Activated T-cell treated with anti-CD3 and anti-CD28 coated beads, Interleukin-2, amount 50 U/mL, for 4 hours (primary cell): Measurements from ENCODE around the gene CHD3. TPM values are rescaled to one million over a fixed set of nuclear protein-coding genes. Genes with fewer than 3 reads are reported as not detected.
A peak's percentile ranks its signal among the peaks of the same experiment; 100 is the strongest.

Experiments
- ATAC-seq, 2 donors: fragments of 200-7000 bp; cut with Tn5 transposase; one replicate each; pipeline ENCODE4 v1.10.0; 2021
- DNase-seq: peaks from one replicate; pipeline ENCODE4 v3.0.0-alpha.2; 2020
- H3K27me3 Mint-ChIP-seq: one replicate; pipeline ENCODE4 v1.8.0; 2021; ENCODE audit warnings: low read depth, mixed read lengths
- H3K36me3 Mint-ChIP-seq: one replicate; pipeline ENCODE4 v1.8.0; 2022; ENCODE audit warnings: mixed read lengths; ENCODE audit not compliant: insufficient read depth
- H3K4me1 Mint-ChIP-seq: one replicate; pipeline ENCODE4 v1.8.0; 2021; ENCODE audit warnings: low read depth, mixed read lengths
- H3K4me3 Mint-ChIP-seq: one replicate; pipeline ENCODE4 v1.8.0; 2021; ENCODE audit warnings: mild to moderate bottlenecking, moderate library complexity, mixed read lengths
- H3K9me3 Mint-ChIP-seq: one replicate; pipeline ENCODE4 v1.8.0; 2021; ENCODE audit warnings: mixed read lengths
- total RNA-seq, 3 donors: library from RNA; stranded (reverse); gene quantifications; one replicate each; pipeline ENCODE4 v1.2.1, GENCODE V29; 2021

CHD3 gene
- total RNA-seq, 3 donors from 2014 or later = 117 to 127 (median 123) TPM

- DNase-seq (peak; percentile 75), ATAC-seq (peak; percentile 85)
- Mint-ChIP-seq H3K27me3 (no peaks in the 10 kb centered on the region), H3K9me3 (no peaks in the 10 kb centered on the region), H3K4me1 (peaks cover 26% of the 10 kb centered on the region), H3K36me3 (peaks cover 7% of the 10 kb centered on the region), H3K4me3 (peak within 1 kb of the TSS; percentile 89)
Measured at GRCh38 chr17:7915611-7916384, 27.2 kb downstream of the CHD3 start, which contains the start of gene RNF227. RNF227 (minus strand) TSS chr17:7916289; CDS start chr17:7916195, 94 bp downstream.

GRCh38 chr17:7916385-7916682 lies 27.7 kb downstream of the CHD3 start:
- Mint-ChIP-seq H3K27me3 (no peaks in the 10 kb centered on the region), H3K9me3 (no peaks in the 10 kb centered on the region), H3K36me3 (peaks cover 2% of the 10 kb centered on the region), H3K4me1 (peaks cover 26% of the 10 kb centered on the region), H3K4me3 (peak overlapping the region; percentile 75)
- ATAC-seq = no peak
- DNase-seq = no peak

DNA sequence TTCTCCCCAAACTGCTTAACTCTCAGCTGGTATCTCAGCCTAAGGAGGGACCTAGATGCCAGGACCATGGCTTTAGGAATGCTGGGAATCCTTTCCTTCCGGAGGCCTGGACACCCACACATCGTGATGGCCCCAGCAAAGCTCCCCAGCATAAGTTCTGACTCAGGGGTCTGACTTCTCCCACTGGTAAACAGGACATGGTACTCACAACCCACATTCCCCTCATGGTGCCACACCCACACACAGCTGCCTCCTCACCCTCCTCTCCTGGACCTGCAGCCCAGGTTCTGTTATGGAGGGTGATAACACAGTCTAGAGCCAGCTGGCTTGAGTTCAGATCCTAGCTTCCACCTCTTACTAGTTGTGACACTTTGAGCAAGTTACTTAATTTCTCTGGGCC lies 28.2 kb downstream of the CHD3 start:
- Mint-ChIP-seq H3K27me3 (no peaks in the 10 kb centered on the region), H3K9me3 (no peaks in the 10 kb centered on the region)
- DNase-seq = no peak

DNA sequence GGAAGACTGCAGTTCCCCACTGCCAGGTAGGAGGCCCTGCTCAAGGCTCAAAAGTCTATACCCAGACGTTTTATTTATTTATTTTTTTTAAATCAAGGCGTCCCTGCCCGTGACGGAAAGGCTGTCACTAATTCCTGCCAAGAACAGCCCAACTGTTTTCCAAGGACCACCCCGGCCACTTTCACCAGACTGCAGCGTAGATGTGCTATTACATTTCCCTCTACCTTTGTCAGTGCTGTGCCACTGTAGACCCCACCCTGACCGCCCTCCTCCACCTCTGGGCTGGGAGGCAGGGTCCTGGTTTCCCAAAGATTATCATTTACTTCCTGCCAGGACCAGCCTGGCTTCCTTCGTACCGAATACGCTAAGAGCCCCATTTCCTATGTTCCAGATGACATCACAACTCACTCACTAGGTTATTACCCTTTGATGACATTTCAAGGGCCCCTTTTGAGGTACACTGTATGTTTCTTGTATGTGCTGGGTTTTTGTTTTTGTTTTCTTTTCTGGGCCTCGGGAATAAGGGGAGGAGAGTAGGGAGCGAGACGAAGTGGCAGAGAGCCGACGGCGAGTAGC lies 33.8 kb downstream of the CHD3 start:
- DNase-seq = no peak
- no peaks in the 10 kb centered on the region for H3K9me3 Mint-ChIP-seq
- ATAC-seq = peak; percentile 16 to 47
- no peaks in the 10 kb centered on the region for H3K27me3 Mint-ChIP-seq
- peaks cover 20% of the 10 kb centered on the region for H3K4me1 Mint-ChIP-seq
- peaks cover 2% of the 10 kb centered on the region for H3K36me3 Mint-ChIP-seq
- peak overlapping the region; percentile 71 for H3K4me3 Mint-ChIP-seq

More for the DNA sequence above, 28.2 kb downstream of the CHD3 start:
- Mint-ChIP-seq H3K36me3 (peaks cover 1% of the 10 kb centered on the region), H3K4me3 (peak overlapping the region; percentile 75), H3K4me1 (peaks cover 30% of the 10 kb centered on the region)
- ATAC-seq = no peak

- DNase-seq (peak; percentile 78), ATAC-seq (peak; percentile 97 to 98)
- Mint-ChIP-seq H3K4me3 (peak overlapping the region; percentile 71), H3K36me3 (peaks cover 4% of the 10 kb centered on the region), H3K27me3 (no peaks in the 10 kb centered on the region), H3K4me1 (peaks cover 18% of the 10 kb centered on the region), H3K9me3 (no peaks in the 10 kb centered on the region)
Measured at GRCh38 chr17:7922845-7923628, 34.4 kb downstream of the CHD3 start.

- ATAC-seq = no peak
Measured at GRCh38 chr17:7927596-7927995, 39.0 kb downstream of the CHD3 start.

DNA sequence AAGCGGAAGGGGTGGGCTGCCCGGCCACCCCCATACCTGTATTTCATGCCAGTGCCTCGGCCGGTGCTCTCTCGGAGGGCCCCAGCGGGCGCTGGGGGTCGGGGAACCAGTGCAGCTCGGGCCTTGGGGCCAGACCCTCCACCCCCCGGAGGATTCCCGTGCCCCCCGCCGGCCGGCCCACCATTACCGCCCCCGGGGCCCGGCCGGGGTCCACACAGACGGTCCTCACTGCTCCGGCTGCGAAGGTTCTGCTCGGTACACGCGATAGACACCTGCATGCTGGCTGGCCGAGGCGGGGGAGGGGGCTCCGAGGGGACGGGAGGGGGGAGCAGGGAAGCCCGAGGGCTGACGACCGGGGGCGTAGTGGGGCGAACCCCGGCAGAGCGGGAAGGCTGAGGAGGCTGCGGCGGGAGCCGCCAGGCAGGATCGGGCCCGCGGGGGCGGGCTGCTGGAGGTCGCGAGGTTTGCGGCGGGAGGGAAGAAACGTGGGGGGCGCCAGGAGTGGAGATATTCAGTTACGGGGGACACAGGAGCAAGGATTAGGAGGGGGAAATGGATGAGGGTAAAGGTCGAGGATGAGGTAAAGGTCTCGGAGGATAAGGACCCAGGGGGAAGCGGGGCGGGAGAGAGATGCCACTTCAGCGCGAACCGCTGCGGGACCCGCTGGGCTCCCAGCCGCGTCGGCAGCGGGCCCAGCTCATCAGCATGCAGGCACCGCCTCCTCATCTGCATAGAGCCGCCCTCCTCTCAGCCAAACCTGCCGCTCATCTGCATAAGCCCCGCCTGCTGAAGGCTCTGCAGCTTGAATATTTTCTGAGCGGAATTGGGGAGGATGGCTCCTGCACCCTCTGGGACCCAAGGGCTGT lies 40.8 kb downstream of the CHD3 start, which contains the start of gene KCNAB3:
TSS of gene KCNAB3 (minus strand) at position 699 of the 866 bp plus-strand sequence. CDS start at position 278, 421 bp downstream.
- Mint-ChIP-seq H3K4me3 (peak within 1 kb of the TSS; percentile 97), H3K27me3 (no peaks in the 10 kb centered on the region), H3K36me3 (peaks cover 4% of the 10 kb centered on the region), H3K4me1 (peaks cover 40% of the 10 kb centered on the region), H3K9me3 (no peaks in the 10 kb centered on the region)
- DNase-seq = peak; percentile 42
- peak in 1 of 2 donors; percentile 6 for ATAC-seq

More at GRCh38 chr17:7927596-7927995, 39.0 kb downstream of the CHD3 start:
- H3K9me3 Mint-ChIP-seq = no peaks in the 10 kb centered on the region
- DNase-seq = no peak
- peaks cover 33% of the 10 kb centered on the region for H3K4me1 Mint-ChIP-seq
- no peak overlapping the region for H3K4me3 Mint-ChIP-seq
- no peaks in the 10 kb centered on the region for H3K27me3 Mint-ChIP-seq
- H3K36me3 Mint-ChIP-seq = peaks cover 4% of the 10 kb centered on the region

DNA sequence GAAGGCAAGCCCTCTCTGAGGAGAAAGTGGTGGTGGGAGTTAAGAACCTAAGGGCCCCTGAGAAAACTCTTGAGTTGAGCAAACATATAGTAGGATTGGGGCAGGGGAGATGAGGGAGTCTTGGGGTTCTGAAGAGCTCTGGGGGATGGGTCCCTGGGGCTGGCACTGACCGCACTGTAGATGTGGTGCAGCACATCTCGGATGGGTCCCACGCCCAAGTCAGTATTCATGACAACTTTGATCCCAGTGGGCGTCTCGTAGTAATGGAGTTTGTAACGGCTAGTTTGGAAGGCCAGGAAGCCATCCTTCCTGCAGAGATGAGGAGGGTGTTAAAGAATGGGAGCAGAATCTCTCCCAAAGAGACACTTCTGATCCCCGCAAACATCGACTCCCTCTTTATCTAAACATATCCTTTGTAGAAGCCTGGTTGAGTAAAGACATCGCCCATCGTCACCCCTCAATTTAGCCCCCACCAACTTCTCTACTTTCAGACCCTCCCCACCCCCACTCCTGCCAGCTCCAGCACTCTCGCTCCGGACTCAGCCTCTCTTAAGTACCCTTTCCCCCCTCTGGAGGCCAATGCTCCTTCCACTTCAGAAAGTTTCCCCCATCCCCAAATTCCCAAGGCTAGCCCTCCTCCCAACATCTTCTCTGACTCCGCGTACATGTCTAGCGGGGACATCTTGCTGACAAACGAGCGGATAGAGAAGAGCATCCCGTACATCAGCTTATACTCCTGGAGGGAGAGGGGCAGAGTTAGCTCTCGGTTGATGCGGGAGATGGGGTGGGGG lies 42.4 kb downstream of the CHD3 start:
- Mint-ChIP-seq H3K4me3 (peak overlapping the region; percentile 97), H3K4me1 (peaks cover 47% of the 10 kb centered on the region), H3K36me3 (peaks cover 11% of the 10 kb centered on the region), H3K9me3 (no peaks in the 10 kb centered on the region), H3K27me3 (no peaks in the 10 kb centered on the region)
- DNase-seq (no peak), ATAC-seq (no peak)

DNA sequence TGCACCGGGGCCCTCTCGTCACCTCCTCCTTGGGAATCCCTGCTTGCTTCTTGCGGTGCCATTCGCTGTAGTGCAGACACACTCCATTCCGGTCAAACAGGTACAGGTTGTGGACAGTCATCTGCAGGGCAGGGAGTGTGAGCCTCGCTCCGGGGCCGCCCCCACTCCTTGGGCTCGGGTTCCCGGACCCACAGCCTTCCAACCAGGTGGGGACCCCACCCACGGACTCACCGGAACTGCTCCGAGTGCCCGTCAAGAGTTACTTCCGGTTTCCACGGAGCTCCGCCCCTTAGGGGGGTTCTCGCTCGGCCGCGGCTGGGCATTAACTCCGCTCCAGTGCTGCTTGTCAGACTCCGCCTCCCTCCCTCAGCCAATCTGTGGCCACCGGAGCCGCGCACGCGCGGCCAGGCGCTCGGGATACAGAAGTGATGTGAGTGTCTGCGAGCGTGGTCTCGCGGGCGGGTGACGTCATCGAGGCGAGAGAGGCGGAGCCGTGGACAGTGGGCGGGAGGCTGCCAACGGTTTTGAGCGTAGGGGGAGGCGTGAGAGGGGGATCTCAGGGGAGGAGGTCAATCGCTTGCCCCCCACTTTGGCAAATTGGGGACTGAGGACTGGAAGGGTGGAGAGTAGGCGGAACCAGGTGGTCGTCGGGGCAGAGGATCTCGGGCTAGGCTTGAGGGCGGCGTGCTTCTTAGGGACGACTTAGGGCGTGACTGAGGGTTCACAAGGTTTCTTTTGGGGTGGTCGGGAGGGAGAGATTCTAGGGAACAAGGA lies 43.3 kb downstream of the CHD3 start, which contains the start of the genes CNTROB and TRAPPC1:
TSS of gene CNTROB (plus strand) at position 498 of the 774 bp plus-strand sequence. CDS start 874 bp downstream, outside the sequence.
TSS of gene TRAPPC1 (minus strand) at position 238 of the 774 bp plus-strand sequence. CDS start at position 121, 117 bp downstream.
- ATAC-seq (peak; percentile 98 to 99), DNase-seq (peak; percentile 99)
- Mint-ChIP-seq H3K9me3 (no peaks in the 10 kb centered on the region), H3K36me3 (peaks cover 15% of the 10 kb centered on the region), H3K4me3 (peak within 1 kb of the TSS; percentile 97), H3K4me1 (peaks cover 47% of the 10 kb centered on the region), H3K27me3 (no peaks in the 10 kb centered on the region)

DNA sequence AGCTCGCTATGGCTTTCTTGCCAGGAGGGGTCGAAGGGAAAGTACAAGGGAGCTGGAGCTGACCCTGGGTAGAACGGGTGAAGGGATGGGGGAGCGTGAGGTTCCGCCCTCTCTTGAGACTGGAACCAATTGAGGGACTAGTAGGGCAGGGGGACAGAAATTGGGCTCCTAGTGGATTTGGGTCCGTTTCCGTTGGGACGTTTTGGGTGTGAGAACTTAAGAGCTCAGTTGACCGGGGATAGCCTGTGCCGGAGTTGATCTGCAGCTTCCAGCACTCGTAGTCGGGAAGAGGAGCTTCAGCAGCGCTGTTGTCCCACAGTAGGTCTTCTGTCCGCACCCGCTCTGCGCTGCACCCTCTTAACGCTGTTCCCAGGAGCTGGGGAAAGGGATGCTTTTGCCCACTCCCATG lies 43.9 kb downstream of the CHD3 start:
- DNase-seq (no peak), ATAC-seq (peak; percentile 27 to 36)
- peaks cover 47% of the 10 kb centered on the region for H3K4me1 Mint-ChIP-seq
- H3K4me3 Mint-ChIP-seq = peak overlapping the region; percentile 97
- peaks cover 18% of the 10 kb centered on the region for H3K36me3 Mint-ChIP-seq
- H3K27me3 Mint-ChIP-seq = no peaks in the 10 kb centered on the region
- H3K9me3 Mint-ChIP-seq = no peaks in the 10 kb centered on the region

- DNase-seq = no peak
- H3K4me3 Mint-ChIP-seq = peak overlapping the region; percentile 97
- no peaks in the 10 kb centered on the region for H3K9me3 Mint-ChIP-seq
- H3K27me3 Mint-ChIP-seq = no peaks in the 10 kb centered on the region
- H3K4me1 Mint-ChIP-seq = peaks cover 47% of the 10 kb centered on the region
- no peak for ATAC-seq
- H3K36me3 Mint-ChIP-seq = peaks cover 17% of the 10 kb centered on the region
Measured at GRCh38 chr17:7932949-7933348, 44.4 kb downstream of the CHD3 start.

DNA sequence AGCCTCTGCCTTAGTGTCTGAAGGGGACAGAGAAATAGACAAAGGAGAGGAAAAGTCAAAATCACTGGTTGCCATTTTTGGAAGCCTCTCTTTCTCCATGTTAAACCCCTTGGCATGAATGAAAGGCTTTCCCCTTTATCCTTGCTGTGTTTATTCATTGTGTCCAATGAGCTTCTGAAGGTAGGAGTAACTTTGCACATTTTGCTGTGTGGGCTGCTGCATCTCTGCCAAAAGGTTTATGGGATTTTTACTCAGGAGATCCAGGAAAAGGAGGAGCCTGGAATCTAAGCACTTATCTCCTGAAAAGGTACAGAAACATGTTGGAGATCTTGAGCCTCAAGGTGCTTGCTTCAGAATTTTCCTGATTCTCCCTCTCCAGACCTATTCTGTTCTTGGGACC lies 47.3 kb downstream of the CHD3 start:
- H3K4me3 Mint-ChIP-seq = no peak overlapping the region

More for the DNA sequence above, 47.3 kb downstream of the CHD3 start:
- ATAC-seq (no peak), DNase-seq (no peak)
- Mint-ChIP-seq H3K36me3 (peaks cover 27% of the 10 kb centered on the region), H3K9me3 (no peaks in the 10 kb centered on the region), H3K27me3 (no peaks in the 10 kb centered on the region), H3K4me1 (peaks cover 36% of the 10 kb centered on the region)
